Measurements from ENCODE around the gene FAM135A. TPM values are rescaled to one million over a fixed set of nuclear protein-coding genes. Genes with fewer than 3 reads are reported as not detected.

FAM135A gene
- total and polyA plus RNA-seq, 2 of the 8 experiments (the other 6 are each of a cell fraction or from before 2014, with no cell fraction given) = 17.4 to 35.7 TPM

GRCh38 chr6:70574643-70575042 lies 161.3 kb downstream of the FAM135A start:
- H3K56ac ChIP-seq (replicated peaks; ENCODE audit: insufficient read length, low read depth, low read length) = no peak overlapping the region
- no peaks in the 10 kb centered on the region for H3K79me1 ChIP-seq (ENCODE audit: low read depth, low read length)
- no peaks in the 10 kb centered on the region; a peak in 1 of 4 replicates for H3K79me2 ChIP-seq (ENCODE audit: control insufficient read depth in 1 of 2, insufficient read depth in 2 of 2, low read length in 2 of 2)
- peaks cover 0 to 5% (median 0%) of the 10 kb centered on the region in 4 experiments; a peak in 2 of 8 replicates for H3K36me3 ChIP-seq (ENCODE audit: control insufficient read depth in 2 of 4, insufficient read depth in 4 of 4, low read length in 3 of 4)
- TF ChIP-seq TEAD4 (IDR thresholded peaks at IDR 0.05; ENCODE audit: low read depth, low read length) = no peak
- peak; percentile 64; the same call in 1 of the 2 replicates for TF ChIP-seq KDM1A (IDR thresholded peaks at IDR 0.05; ENCODE audit: borderline replicate concordance, low read length)
- no peak overlapping the region for H3K4me3 ChIP-seq (ENCODE audit: extremely low read depth in 1 of 4, insufficient read depth in 2 of 4, low read depth in 3 of 4, low read length in 4 of 4)
- WGBS, 2 experiments (ENCODE audit: extremely low coverage in 1 of 2, insufficient coverage in 1 of 2, insufficient read length in 1 of 2, insufficient replicate concordance in 2 of 2, low coverage in 1 of 2, low lambda C conversion rate in 2 of 2, missing lambda C conversion rate in 1 of 2) = 88% methylated on average over 2 of the region's 2 CpGs; no CpG with 5 or more reads in 1 of the 2 experiments
- no peak overlapping the region for H3K9ac ChIP-seq (replicated peaks in 1 of 4; ENCODE audit: extremely low read depth in 1 of 4, low read depth in 3 of 4, low read length in 3 of 4)
- no peaks in the 10 kb centered on the region for H4K20me1 ChIP-seq (replicated peaks in 1 of 2; ENCODE audit: control insufficient read depth in 1 of 2, insufficient read depth in 2 of 2, low read length in 2 of 2)
- H3K23ac ChIP-seq (ENCODE audit: insufficient read length) = no peak overlapping the region
- no peak overlapping the region for H2BK5ac ChIP-seq (ENCODE audit: low read depth, low read length)
- H3K14ac ChIP-seq (ENCODE audit: insufficient read length) = no peak overlapping the region
- H3K9me3 ChIP-seq (ENCODE audit: insufficient read depth in 2 of 2, low read depth in 1 of 2, low read length in 1 of 2) = no peaks in the 10 kb centered on the region
- no peak overlapping the region for H2BK12ac ChIP-seq (ENCODE audit: low read depth, low read length)
- no peak overlapping the region for H2BK15ac ChIP-seq (ENCODE audit: low read length)
- no peaks in the 10 kb centered on the region for H3K23me2 ChIP-seq (ENCODE audit: low read depth, low read length)
- H3K4me2 ChIP-seq (ENCODE audit: insufficient read depth in 1 of 2, low read depth in 2 of 2, low read length in 2 of 2) = no peak overlapping the region
- H2AFZ ChIP-seq (ENCODE audit: low read length) = no peak overlapping the region
- ChIA-PET CTCF (ENCODE audit: partially characterized antibody) (interaction anchor here (0.6 to 1.3 kb wide), 4 partner anchors 29 to 366 kb away, joined by 3 read pairs; no protein-coding TSS in a partner anchor), POLR2A (ENCODE audit: partially characterized antibody) (interaction anchor here (0.6 to 1.2 kb wide), 2 partner anchors 9 to 106 kb away, joined by 3 read pairs; partner anchors contain the start of gene SDHAF4)
- no peak overlapping the region for H3K27ac ChIP-seq (ENCODE audit: low read depth, low read length)
- H3K18ac ChIP-seq (ENCODE audit: extremely low read depth, low read length) = no peak overlapping the region
- H4K91ac ChIP-seq (replicated peaks; ENCODE audit: insufficient read length, low read length) = no peak overlapping the region
- no peak for FAIRE-seq
- no peak overlapping the region for H4K5ac ChIP-seq (ENCODE audit: insufficient read length, low read depth, low read length)
- no peak overlapping the region for H2AK5ac ChIP-seq (ENCODE audit: low read depth, low read length)
- no peak for DNase-seq (ENCODE audit: low read depth in 1 of 2, low spot score in 2 of 2)
- no peak overlapping the region for H4K8ac ChIP-seq (ENCODE audit: extremely low read depth, insufficient read depth, low read length)
- peaks cover 0 to 3% (median 0%) of the 10 kb centered on the region in 4 experiments; a peak in 1 of 7 replicates for H3K4me1 ChIP-seq (replicated peaks in 1 of 4; ENCODE audit: control insufficient read depth in 3 of 4, insufficient read depth in 4 of 4, low read length in 3 of 4)
- H3K4ac ChIP-seq (replicated peaks; ENCODE audit: insufficient read length, low read depth, low read length) = no peak overlapping the region
- H2BK120ac ChIP-seq (replicated peaks; ENCODE audit: low read depth, low read length) = no peak overlapping the region
- no peaks in the 10 kb centered on the region for H3K27me3 ChIP-seq (replicated peaks in 1 of 4; ENCODE audit: control insufficient read depth in 3 of 4, extremely low read depth in 1 of 4, insufficient read depth in 3 of 4, low read length in 3 of 4)
- no peak overlapping the region for H2BK20ac ChIP-seq (ENCODE audit: low read length)

All from H1 (cell line).